Epithelial cell of esophagus (primary cell): ENCODE results near the gene C4B.
"Not testable (repeated sequence)": the region's sequence is repeated elsewhere in the genome, so short reads cannot be mapped to it uniquely, and the experiment has no call there.

Experiments
- DNase-seq: peaks from one replicate; pipeline ENCODE4 v3.0.0; 2010; ENCODE audit warnings: low read depth
- H3K4me3 ChIP-seq: 2 replicates; pipeline ENCODE4 v1.5.1; 2011; ENCODE audit warnings: mild to moderate bottlenecking, low read length, control low read depth
- CTCF ChIP-seq: IDR thresholded peaks from 2 replicates; pipeline ENCODE4 v1.5.1; 2011; ENCODE audit warnings: low read depth, mild to moderate bottlenecking, low read length, control low read depth, inconsistent platforms; ENCODE audit not compliant: insufficient read depth; ENCODE audit errors: missing control alignments

C4B gene

DNA sequence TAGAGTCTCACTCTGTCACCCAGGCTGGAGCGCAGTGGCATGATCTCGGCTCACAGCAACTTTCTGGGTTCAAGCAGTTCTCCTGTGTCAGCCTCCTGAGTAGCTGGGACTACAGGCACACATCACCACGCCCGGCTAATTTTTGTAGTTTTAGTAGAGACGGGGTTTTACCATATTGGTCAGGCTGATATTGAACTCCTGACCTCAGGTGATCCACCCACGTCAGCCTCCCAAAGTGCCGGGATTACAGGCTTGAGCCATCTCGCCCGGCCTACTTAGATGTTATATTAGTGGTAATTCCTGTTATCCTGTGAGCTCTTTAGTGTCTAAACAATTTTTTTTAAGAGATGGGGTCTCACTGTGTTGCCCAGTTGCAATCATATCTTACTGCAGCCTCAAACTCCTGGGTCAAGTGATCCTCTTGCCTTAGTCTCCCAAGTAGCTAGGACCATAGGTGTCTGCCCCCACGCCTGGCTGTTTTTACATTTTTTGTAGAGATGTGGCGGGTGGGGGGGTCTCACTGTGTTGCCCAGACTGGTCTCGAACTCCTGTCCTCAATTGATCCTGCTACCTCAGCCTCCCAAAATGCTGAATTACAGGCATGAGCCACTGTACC lies 36.7 kb upstream of the C4B start:
- no peak overlapping the region for H3K4me3 ChIP-seq
- DNase-seq: no peak
- no peak for TF ChIP-seq CTCF

GRCh38 chr6:31978831-31979230 lies 35.8 kb upstream of the C4B start:
- H3K4me3 ChIP-seq: no peak overlapping the region
- no peak for TF ChIP-seq CTCF
- no peak for DNase-seq

DNA sequence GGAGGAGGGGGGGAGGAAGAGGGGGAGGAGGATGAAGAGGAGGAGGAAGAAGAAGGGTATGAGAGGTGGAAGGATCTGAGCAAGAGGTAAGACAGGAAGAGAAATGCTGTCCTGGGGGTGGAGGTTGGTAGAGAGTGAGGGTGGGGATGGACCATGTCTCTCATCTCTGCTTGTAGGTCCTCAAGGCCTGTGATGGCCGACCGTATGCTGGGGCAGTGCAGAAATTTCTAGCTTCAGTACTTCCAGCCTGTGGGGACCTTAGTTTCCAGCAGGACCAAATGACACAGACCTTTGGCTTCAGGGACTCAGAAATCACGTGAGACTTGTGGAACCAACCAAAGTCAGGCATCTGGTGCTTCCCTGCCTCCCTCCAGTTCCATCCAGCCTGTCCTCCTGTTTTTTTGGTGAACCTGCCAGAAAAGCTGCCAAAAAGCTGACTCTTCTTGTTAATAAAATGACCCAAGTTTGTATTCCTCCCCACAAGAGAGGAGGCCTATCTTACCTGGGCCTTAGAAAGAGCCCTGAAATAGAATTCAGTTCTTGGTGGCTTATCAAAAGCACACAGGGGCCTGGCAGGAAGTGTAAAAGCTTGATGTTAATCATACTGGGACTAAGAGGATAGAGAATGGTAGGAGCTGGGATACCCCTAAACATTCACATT lies 35.2 kb upstream of the C4B start:
- DNase-seq: no peak

DNA sequence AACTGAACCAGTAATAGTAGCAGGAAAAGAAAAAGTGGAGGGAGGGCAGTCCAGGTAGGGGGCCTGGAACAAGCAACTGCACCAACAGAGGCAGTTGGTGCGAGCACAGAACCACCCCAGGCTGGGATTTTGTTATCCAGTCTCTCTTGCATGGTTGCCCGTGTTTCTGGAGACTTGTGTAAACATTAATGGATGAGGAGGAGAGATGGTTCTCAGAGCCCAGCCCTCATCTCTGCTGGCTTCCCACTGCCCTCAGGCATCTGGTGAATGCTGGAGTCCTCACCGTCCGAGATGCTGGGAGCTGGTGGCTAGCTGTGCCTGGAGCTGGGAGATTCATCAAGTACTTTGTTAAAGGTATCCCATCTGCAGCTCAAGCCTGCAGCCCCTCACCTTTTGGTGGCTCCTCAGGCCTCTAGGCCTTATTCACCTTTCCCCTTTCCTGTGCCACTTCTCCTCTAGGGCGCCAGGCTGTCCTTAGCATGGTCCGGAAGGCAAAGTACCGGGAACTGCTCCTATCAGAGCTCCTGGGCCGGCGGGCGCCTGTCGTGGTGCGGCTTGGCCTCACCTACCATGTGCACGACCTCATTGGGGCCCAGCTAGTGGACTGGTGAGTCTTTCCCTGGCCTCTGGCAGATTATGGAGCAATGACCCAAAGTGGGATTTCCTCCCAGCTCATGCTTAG lies 34.3 kb upstream of the C4B start:
- H3K4me3 ChIP-seq, DNase-seq: not testable (repeated sequence)

More for the DNA sequence above, 35.2 kb upstream of the C4B start:
- no peak overlapping the region for H3K4me3 ChIP-seq
- no peak for TF ChIP-seq CTCF

DNA sequence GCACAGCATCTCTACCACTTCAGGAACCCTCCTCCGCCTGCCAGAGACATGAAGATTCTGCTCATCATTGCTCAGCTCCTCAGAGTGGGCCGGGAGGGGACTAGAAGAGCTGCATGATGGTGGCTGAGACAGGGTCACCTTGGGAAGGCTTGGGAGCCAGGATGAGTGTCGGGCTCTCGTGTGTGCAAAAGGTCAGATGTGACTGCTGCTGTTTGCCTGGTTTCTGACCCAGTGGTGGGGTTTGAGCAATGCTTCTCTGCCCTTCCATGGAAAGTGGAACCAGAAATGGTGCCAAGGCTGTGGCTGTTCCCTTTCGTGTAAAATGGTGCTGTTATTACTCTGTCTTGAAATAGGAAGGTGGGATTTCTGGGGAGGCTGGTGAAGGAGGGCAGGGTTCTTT lies 33.6 kb upstream of the C4B start:
- DNase-seq, H3K4me3 ChIP-seq: not testable (repeated sequence)

DNA sequence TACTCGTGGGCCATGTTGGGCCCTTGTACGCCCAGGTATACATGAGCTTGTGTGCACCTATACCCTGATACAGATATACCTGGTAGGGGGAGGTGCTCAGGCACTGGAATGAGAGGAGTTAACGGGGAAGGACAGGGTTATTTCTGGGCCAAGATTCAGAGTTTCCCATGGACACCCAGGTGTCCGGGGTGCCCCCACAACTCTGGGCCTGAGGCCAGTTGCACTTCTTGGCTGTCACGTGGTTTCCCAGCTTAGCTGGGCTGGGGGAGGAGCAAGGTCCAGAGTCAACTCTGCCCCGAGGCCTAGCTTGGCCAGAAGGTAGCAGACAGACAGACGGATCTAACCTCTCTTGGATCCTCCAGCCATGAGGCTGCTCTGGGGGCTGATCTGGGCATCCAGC lies 32.9 kb upstream of the C4B start, which contains the start of gene C4A:
Gene C4A, plus strand, starts transcription at position 314 of the 400 bp plus-strand sequence. Its CDS starts 51 bp downstream, at position 365.
- not testable (repeated sequence) for H3K4me3 ChIP-seq, DNase-seq

DNA sequence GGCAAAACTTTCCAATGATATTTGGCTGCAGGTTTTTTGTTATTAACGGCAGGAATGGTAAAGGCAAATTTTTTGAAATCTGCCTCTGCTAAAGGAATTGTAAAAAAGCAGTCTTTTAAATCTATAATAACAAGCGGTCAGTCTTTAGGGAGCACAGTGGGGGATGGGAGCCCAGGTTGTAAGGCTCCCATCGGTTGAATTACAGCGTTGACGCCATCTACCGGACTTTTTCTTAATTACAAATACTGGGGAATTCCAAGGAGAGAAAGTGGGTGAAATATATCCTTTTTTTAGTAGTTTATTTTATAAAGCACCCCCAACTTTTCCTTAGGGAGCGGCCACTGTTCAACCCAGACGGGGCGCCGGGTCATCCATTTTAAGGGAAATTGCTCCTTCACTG lies 25.2 kb upstream of the C4B start:
- not testable (repeated sequence) for DNase-seq, H3K4me3 ChIP-seq

DNA sequence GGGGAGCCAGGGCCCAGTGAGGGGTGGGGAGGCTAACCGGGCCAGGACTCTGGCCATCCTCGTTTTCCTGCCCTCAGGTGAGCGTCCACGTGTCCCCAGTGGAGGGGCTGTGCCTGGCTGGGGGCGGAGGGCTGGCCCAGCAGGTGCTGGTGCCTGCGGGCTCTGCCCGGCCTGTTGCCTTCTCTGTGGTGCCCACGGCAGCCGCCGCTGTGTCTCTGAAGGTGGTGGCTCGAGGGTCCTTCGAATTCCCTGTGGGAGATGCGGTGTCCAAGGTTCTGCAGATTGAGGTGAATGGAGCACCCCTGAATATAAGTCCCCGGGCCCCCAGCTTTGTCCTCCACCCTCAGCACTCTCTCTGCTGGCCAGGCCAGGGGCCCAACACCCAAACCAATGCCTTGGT lies 20.2 kb upstream of the C4B start:
- H3K4me3 ChIP-seq, DNase-seq: not testable (repeated sequence)

- DNase-seq, H3K4me3 ChIP-seq: not testable (repeated sequence)
Observed at GRCh38 chr6:31996385-31996784, 18.2 kb upstream of the C4B start.

GRCh38 chr6:32002546-32003268 lies 11.9 kb upstream of the C4B start:
- H3K4me3 ChIP-seq, DNase-seq: not testable (repeated sequence)

DNA sequence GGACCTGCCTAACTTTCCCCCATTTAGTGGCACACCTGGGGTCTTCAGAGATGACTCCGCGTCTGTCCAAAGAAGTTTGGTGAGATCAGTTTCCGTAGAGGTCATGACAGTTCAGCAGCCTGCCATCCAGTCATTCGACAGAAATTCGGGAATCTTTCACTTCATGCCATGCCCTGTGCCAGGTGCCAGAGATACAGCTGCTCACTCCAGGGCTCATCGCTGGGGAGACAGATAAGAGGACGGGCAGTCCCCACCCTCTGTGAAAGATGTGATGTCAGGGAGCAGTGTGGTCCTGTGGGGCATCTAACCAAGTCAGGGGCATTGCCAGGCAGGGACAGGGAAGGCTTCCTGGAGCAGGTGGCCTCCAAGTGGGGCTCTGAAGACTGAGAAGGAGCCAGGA lies 11.3 kb upstream of the C4B start:
- H3K4me3 ChIP-seq: not testable (repeated sequence)

GRCh38 chr6:32004393-32004792 lies 10.2 kb upstream of the C4B start:
- not testable (repeated sequence) for DNase-seq, H3K4me3 ChIP-seq

More for the DNA sequence above, 11.3 kb upstream of the C4B start:
- not testable (repeated sequence) for DNase-seq

GRCh38 chr6:32004864-32005537 lies 9.6 kb upstream of the C4B start:
- DNase-seq, H3K4me3 ChIP-seq: not testable (repeated sequence)

GRCh38 chr6:32005538-32005880 lies 9.1 kb upstream of the C4B start:
- not testable (repeated sequence) for DNase-seq, H3K4me3 ChIP-seq
